Panc1 (cell line): Measurements from ENCODE around the gene CFAP97. TPM values are rescaled to one million over a fixed set of nuclear protein-coding genes. Genes with fewer than 3 reads are reported as not detected.

Experiments used
- ATAC-seq: fragments of 200-7000 bp; cut with Tn5 transposase; 2 replicates; pipeline ENCODE4 v1.9.1; 2020; ENCODE audit warnings: mild to moderate bottlenecking, moderate library complexity
- BruUV-seq: library from RNA; stranded (reverse); fragments of 400-500 nt; replicated peaks from 2 replicates; lab custom pipeline; 2021; lab: Mats Ljungman, UMichigan
- CTCF ChIA-PET: fragments of 300-600 bp; sonication (Branson Sonifier 250); formaldehyde crosslinking; loops from one replicate; lab custom pipeline; 2022; ENCODE audit warnings: antibody characterized with exemption; lab: Charles Lee
- POLR2A ChIA-PET: fragments of 300-600 bp; sonication (Branson Sonifier 250); formaldehyde crosslinking; loops from one replicate; lab custom pipeline; 2022; ENCODE audit warnings: antibody characterized with exemption; lab: Charles Lee
- DNase-seq: peaks from one replicate; pipeline ENCODE4 v3.0.0-alpha.2; 2010; ENCODE audit warnings: low read depth, low spot score
- H3K27ac ChIP-seq: 2 replicates; pipeline ENCODE4 v1.5.1; 2011; ENCODE audit warnings: mild to moderate bottlenecking, low read length, inconsistent platforms
- H3K27me3 ChIP-seq: fragments of 200-500 bp; sonication (Bioruptor generic); 2 replicates; pipeline ENCODE4 v1.6.0; 2014; ENCODE audit warnings: low read length, inconsistent platforms; ENCODE audit not compliant: control insufficient read depth, insufficient read depth
- H3K36me3 ChIP-seq: fragments of 200-500 bp; sonication (Bioruptor generic); 2 replicates; pipeline ENCODE4 v1.5.1; 2014; ENCODE audit warnings: inconsistent platforms, mild to moderate bottlenecking, low read length, moderate library complexity; ENCODE audit not compliant: control insufficient read depth, insufficient read depth
- H3K4me1 ChIP-seq: 2 replicates; pipeline ENCODE4 v1.5.1; 2011; ENCODE audit warnings: inconsistent platforms, mild to moderate bottlenecking, low read length, moderate library complexity; ENCODE audit not compliant: control insufficient read depth, insufficient read depth
- H3K4me3 ChIP-seq, 2 experiments: 2 replicates each; pipeline ENCODE4 v1.5.1; 2011 to 2012; ENCODE audit warnings: low read depth in 2 of 2, low read length in 2 of 2, mild to moderate bottlenecking in 2 of 2, inconsistent platforms in 1 of 2, moderate library complexity in 1 of 2
- H3K9me3 ChIP-seq: fragments of 200-500 bp; sonication (Bioruptor generic); 2 replicates; pipeline ENCODE4 v1.5.1; 2014; ENCODE audit warnings: low read depth, mild to moderate bottlenecking, inconsistent platforms, low read length, moderate library complexity; ENCODE audit not compliant: control insufficient read depth, insufficient read depth
- CTCF ChIP-seq: fragments of 450-650 bp; IDR thresholded peaks from 2 replicates; pipeline ENCODE4 v1.5.1; 2017; ENCODE audit warnings: mild to moderate bottlenecking
- POLR2AphosphoS5 ChIP-seq: IDR thresholded peaks from 2 replicates; pipeline ENCODE4 v1.6.1; 2012; ENCODE audit warnings: mild to moderate bottlenecking, low read depth, low read length, moderate library complexity
- REST ChIP-seq, 2 experiments: IDR thresholded peaks; 2 replicates each; pipeline ENCODE4 v1.6.1; 2011 to 2012; ENCODE audit warnings: low read depth in 2 of 2, control low read depth in 1 of 2, low read length in 1 of 2, mild to moderate bottlenecking in 1 of 2, moderate library complexity in 1 of 2; ENCODE audit not compliant: insufficient read depth in 1 of 2
- SIN3A ChIP-seq: IDR thresholded peaks from 2 replicates; pipeline ENCODE4 v1.6.1; 2012; ENCODE audit warnings: low read depth, mild to moderate bottlenecking, low read length, moderate library complexity, borderline replicate concordance; ENCODE audit not compliant: insufficient read depth
- TCF7L2 ChIP-seq: IDR thresholded peaks from 2 replicates; pipeline ENCODE4 v1.6.1; 2011; ENCODE audit warnings: mild to moderate bottlenecking, low read depth, low read length, inconsistent platforms
- in situ Hi-C: cut with HindIII; loops from 2 replicates; pipeline ENCODE4 v1.10.0; 2016; ENCODE audit warnings: low sequenced_read_pairs, low pct_unique_long_range_greater_than_20kb
- intact Hi-C: fragments of 100-400 bp; cut with micrococcal nuclease; formaldehyde crosslinking; loops from one replicate; pipeline ENCODE4 v1.10.0; 2022; ENCODE audit not compliant: unreplicated experiment
- total RNA-seq: library from RNA; stranded (reverse); gene quantifications from one replicate; pipeline ENCODE4 v1.2.1, GENCODE V29; 2021; ENCODE audit not compliant: unreplicated experiment

Gene CFAP97
- total RNA-seq, 1 experiment from 2014 or later = 39.0 TPM

- peak overlapping the region; percentile 52 to 63 for H3K4me3 ChIP-seq
- ATAC-seq (peak; percentile 79), DNase-seq (no peak)
- no peak overlapping the region; the same call in 1 of the 2 replicates for H3K27ac ChIP-seq
- no peaks in the 10 kb centered on the region for H3K36me3 ChIP-seq
- no TSS peak for BruUV-seq
- H3K4me1 ChIP-seq = no peaks in the 10 kb centered on the region
- no peaks in the 10 kb centered on the region for H3K9me3 ChIP-seq
- POLR2A ChIA-PET = interaction anchor here (0.6 kb wide), 1 partner anchor 224 kb away, joined by 3 read pairs; no protein-coding TSS in a partner anchor
- no peaks in the 10 kb centered on the region for H3K27me3 ChIP-seq
- CTCF ChIA-PET = interaction anchor here (0.6 to 1.2 kb wide), 2 partner anchors 16 to 82 kb away, joined by 4 to 5 read pairs; partner anchors contain the start of gene SLC25A4
- in situ Hi-C loops = no loop called here
- intact Hi-C loops = no loop called here
- no peak for TF ChIP-seq SIN3A
- TF ChIP-seq CTCF = no peak
- no peak for TF ChIP-seq POLR2AphosphoS5
- TF ChIP-seq TCF7L2 = no peak
- TF ChIP-seq REST (IDR thresholded peaks at IDR 0.05; ENCODE audit: insufficient read depth in 1 of 2, low read depth in 2 of 2, low read length in 1 of 2) = no peak
Measured at GRCh38 chr4:185127021-185127925, 76.5 kb downstream of the CFAP97 start.

GRCh38 chr4:185124006-185124405 lies 79.8 kb downstream of the CFAP97 start:
- Histone ChIP-seq H3K9me3 (no peaks in the 10 kb centered on the region), H3K4me1 (no peaks in the 10 kb centered on the region), H3K27me3 (no peaks in the 10 kb centered on the region), H3K4me3 (no peak overlapping the region), H3K27ac (no peak overlapping the region), H3K36me3 (no peaks in the 10 kb centered on the region)
- no TSS peak for BruUV-seq
- ChIA-PET CTCF (no interaction called here), POLR2A (no interaction called here)
- no peak for TF ChIP-seq TCF7L2
- no peak for TF ChIP-seq CTCF
- TF ChIP-seq REST (IDR thresholded peaks at IDR 0.05; ENCODE audit: insufficient read depth in 1 of 2, low read depth in 2 of 2, low read length in 1 of 2) = no peak
- TF ChIP-seq POLR2AphosphoS5 = no peak
- no peak for TF ChIP-seq SIN3A
- in situ Hi-C loops = no loop called here
- intact Hi-C loops = no loop called here
- ATAC-seq (no peak), DNase-seq (no peak)
